Measurements from ENCODE around the gene PLA2G7. TPM values are rescaled to one million over a fixed set of nuclear protein-coding genes. Genes with fewer than 3 reads are reported as not detected.

Gene PLA2G7
- total RNA-seq, 2 donors from 2014 or later: 1.2 to 2.9 TPM

DNA sequence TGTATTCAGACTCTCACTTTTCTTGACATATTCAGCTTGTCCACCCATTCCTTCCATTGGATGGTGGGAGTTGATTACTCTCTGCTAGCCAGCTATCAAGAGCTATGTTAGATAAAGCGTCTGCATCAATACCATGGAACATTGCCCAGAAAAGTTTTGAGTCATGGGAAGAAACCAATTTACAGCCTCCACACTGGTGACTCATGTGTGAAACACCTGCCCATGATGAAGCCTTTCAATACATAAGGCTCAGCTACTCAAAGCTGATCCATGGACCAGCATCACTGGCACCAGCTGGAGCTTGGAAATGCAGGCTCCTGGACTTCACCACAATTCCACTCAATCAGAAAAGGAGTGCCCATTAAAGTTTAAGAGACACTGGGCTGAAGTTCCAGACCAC lies 16.1 kb downstream of the PLA2G7 start:
- Histone ChIP-seq H3K27ac (no peak overlapping the region), H3K4me1 (no peaks in the 10 kb centered on the region), H3K4me3 (no peak overlapping the region), H3K9me3 (no peaks in the 10 kb centered on the region), H3K36me3 (no peaks in the 10 kb centered on the region), H3K27me3 (no peaks in the 10 kb centered on the region), H3K9ac (ENCODE audit: low read depth in 2 of 2, low read length in 2 of 2) (no peak overlapping the region)
- intact Hi-C loops (cut with DNase I): no loop called here
- TF ChIP-seq CTCF (IDR thresholded peaks at IDR 0.05): no peak
- no peak for DNase-seq

DNA sequence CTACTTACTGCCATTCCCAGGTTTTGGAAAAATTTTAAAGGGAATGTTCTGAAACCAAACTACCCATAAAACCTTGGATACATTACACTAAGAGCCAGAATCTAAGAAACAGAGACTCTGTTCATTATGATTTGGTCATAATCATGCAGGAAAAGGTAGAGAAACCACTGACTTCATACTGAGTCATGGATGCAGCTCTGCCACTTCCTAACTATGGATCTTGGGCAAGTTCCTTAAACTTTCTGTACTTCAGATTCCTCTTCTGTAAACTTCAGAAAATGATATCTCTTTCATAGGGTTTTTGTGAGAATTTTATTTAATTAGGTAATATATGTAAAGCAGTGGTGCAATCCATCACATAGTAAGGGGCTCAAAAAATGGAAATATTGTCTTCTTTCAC lies 20.0 kb downstream of the PLA2G7 start:
- Histone ChIP-seq H3K36me3 (no peaks in the 10 kb centered on the region), H3K27me3 (no peaks in the 10 kb centered on the region), H3K27ac (no peak overlapping the region), H3K4me3 (no peak overlapping the region), H3K9me3 (no peaks in the 10 kb centered on the region), H3K4me1 (no peaks in the 10 kb centered on the region), H3K9ac (ENCODE audit: low read depth in 2 of 2, low read length in 2 of 2) (no peak overlapping the region)
- intact Hi-C loops (cut with DNase I): no loop called here
- no peak for DNase-seq
- no peak for TF ChIP-seq CTCF (IDR thresholded peaks at IDR 0.05)

DNA sequence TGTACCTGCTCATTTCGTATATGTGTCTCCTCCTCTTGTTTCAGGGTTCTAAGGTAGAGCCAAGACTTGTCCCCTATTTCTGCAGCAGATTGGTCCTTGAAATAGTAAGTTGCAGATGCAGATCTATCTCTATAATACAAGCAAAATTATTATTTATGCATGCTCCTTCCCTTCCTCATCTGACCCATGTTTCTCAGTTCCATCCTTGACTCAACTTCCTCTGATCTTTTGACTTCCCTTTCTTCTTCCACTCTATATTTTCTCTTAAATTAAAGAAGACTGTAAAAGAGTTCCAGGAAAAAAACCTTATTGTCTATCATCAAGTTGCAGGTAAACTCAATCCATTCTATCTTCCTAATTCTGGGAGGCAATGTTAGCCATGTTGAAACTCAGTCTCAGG lies 23.7 kb downstream of the PLA2G7 start:
- no peak for DNase-seq
- Histone ChIP-seq H3K4me3 (no peak overlapping the region), H3K9ac (ENCODE audit: low read depth in 2 of 2, low read length in 2 of 2) (no peak overlapping the region), H3K27me3 (no peaks in the 10 kb centered on the region), H3K4me1 (no peaks in the 10 kb centered on the region), H3K27ac (no peak overlapping the region), H3K9me3 (no peaks in the 10 kb centered on the region), H3K36me3 (no peaks in the 10 kb centered on the region)
- no peak for TF ChIP-seq CTCF (IDR thresholded peaks at IDR 0.05)
- intact Hi-C loops (cut with DNase I): no loop called here

DNA sequence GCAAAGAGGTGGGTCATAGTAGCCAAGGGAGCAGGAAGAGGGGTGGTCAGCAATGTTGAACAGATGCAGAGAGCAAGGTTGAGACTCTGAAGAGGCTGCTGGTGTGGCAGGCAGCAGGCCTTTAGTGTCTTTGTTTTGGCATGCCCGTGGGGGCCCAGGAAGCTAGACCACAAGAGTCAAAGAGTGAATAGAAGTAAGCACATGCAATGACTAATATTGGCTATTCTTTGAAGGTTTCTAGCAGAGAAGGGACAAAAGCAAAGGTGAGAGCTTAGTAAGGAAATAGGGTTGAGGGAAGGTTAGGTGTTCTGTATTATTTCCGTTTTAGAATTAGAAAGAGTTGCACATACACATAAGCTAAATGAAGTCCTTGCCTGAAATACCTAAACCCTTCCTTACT lies 28.7 kb downstream of the PLA2G7 start:
- DNase-seq: no peak
- no peak overlapping the region for H3K27ac ChIP-seq
- H3K9ac ChIP-seq (ENCODE audit: low read depth in 2 of 2, low read length in 2 of 2): no peak overlapping the region
- no peaks in the 10 kb centered on the region for H3K27me3 ChIP-seq
- no peaks in the 10 kb centered on the region for H3K4me1 ChIP-seq
- H3K4me3 ChIP-seq: no peak overlapping the region
- no peaks in the 10 kb centered on the region for H3K9me3 ChIP-seq
- intact Hi-C loops (cut with DNase I): no loop called here
- TF ChIP-seq CTCF (IDR thresholded peaks at IDR 0.05): no peak
- H3K36me3 ChIP-seq: no peaks in the 10 kb centered on the region

- Histone ChIP-seq H3K36me3 (no peaks in the 10 kb centered on the region), H3K9ac (ENCODE audit: low read depth in 2 of 2, low read length in 2 of 2) (no peak overlapping the region), H3K4me3 (no peak overlapping the region), H3K9me3 (no peaks in the 10 kb centered on the region), H3K27me3 (no peaks in the 10 kb centered on the region), H3K4me1 (no peaks in the 10 kb centered on the region), H3K27ac (no peak overlapping the region)
- no peak for DNase-seq
- intact Hi-C loops (cut with DNase I): no loop called here
- TF ChIP-seq CTCF (IDR thresholded peaks at IDR 0.05): no peak
Measured at GRCh38 chr6:46704562-46704961, 30.6 kb downstream of the PLA2G7 start.

DNA sequence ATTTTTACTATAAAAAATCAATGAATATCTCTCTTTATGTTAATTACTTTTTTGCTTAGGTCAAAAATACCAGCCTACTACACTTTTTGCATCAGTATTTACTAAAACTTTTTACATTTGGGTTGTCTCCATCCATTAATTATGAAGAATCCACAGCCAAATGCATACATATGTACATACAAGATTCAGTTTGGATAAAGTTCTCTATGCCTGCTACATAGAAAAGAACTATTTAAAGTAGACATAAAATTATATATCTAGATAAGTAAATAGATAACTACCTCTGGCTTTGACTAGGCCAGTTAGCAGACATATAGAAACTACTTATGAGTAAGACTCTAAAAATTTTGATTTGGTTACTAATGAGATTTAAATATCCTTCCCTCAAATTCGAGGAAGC lies 35.2 kb downstream of the PLA2G7 start:
- H3K36me3 ChIP-seq: no peaks in the 10 kb centered on the region
- no peak for DNase-seq
- no peak for TF ChIP-seq CTCF (IDR thresholded peaks at IDR 0.05)
- no peak overlapping the region for H3K9ac ChIP-seq (ENCODE audit: low read depth in 2 of 2, low read length in 2 of 2)
- H3K27me3 ChIP-seq: no peaks in the 10 kb centered on the region
- intact Hi-C loops (cut with DNase I): no loop called here
- no peak overlapping the region for H3K27ac ChIP-seq
- no peaks in the 10 kb centered on the region for H3K4me1 ChIP-seq
- no peaks in the 10 kb centered on the region for H3K9me3 ChIP-seq
- H3K4me3 ChIP-seq: no peak overlapping the region

All from colonic mucosa (tissue), 4 donors.